OCI-LY3 (cell line): ENCODE measurements around the gene NUDT19.

ENCODE experiments used
- CTCF ChIP-seq: fragments of 200-600, 300-600 bp; sonication (generic); IDR thresholded peaks from 2 replicates; pipeline ENCODE4 v1.5.1; 2014; ENCODE audit warnings: antibody characterized with exemption, low read length, low read depth
- EZH2phosphoT487 ChIP-seq: fragments of 200-600 bp; shearing (Covaris generic); IDR thresholded peaks from 2 replicates; pipeline ENCODE4 v1.6.1; 2018; ENCODE audit warnings: antibody characterized with exemption, mixed run types, low read depth

GRCh38 chr19:32749361-32749760 lies 57.7 kb downstream of the NUDT19 start:
- no peak for TF ChIP-seq CTCF
- no peak for TF ChIP-seq EZH2phosphoT487
